ENCODE results near the gene SELENON.

DNA sequence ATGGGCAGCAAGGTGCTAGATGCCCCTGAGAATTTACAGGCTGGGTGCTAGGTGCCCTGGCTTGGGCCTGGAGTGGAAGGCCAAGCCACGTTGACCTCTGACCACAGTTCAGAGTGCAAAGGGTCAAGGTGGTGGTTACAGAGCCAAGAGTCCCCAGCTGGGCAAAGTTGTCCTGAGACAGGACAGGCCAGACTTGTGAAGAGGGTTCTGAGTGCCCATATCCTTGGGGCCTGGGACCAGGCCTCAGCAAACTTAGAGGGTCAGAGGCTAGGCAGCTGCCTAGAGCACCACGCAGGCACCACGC lies 18.9 kb upstream of the SELENON start:
- no peak for TF ChIP-seq POLR2AphosphoS5 (IDR thresholded peaks at IDR 0.05; ENCODE audit: low read depth, low read length)
- no peak for TF ChIP-seq SPI1 (IDR thresholded peaks at IDR 0.05; ENCODE audit: low read depth, low read length)
- no peak for TF ChIP-seq POLR2A (IDR thresholded peaks at IDR 0.05; ENCODE audit: low read depth, low read length)
- no peak for TF ChIP-seq PAX5 (IDR thresholded peaks at IDR 0.05; ENCODE audit: insufficient read depth, low read length, severe bottlenecking)

Data from GM12891 (cell line).